ENCODE results near the gene BIRC3. TPM values are rescaled to one million over a fixed set of nuclear protein-coding genes. Genes with fewer than 3 reads are reported as not detected.

Gene BIRC3
- total and polyA plus RNA-seq, 2 donors (not counting 1 experiment from before 2014, with no cell fraction given), result 107 to 428 TPM

DNA sequence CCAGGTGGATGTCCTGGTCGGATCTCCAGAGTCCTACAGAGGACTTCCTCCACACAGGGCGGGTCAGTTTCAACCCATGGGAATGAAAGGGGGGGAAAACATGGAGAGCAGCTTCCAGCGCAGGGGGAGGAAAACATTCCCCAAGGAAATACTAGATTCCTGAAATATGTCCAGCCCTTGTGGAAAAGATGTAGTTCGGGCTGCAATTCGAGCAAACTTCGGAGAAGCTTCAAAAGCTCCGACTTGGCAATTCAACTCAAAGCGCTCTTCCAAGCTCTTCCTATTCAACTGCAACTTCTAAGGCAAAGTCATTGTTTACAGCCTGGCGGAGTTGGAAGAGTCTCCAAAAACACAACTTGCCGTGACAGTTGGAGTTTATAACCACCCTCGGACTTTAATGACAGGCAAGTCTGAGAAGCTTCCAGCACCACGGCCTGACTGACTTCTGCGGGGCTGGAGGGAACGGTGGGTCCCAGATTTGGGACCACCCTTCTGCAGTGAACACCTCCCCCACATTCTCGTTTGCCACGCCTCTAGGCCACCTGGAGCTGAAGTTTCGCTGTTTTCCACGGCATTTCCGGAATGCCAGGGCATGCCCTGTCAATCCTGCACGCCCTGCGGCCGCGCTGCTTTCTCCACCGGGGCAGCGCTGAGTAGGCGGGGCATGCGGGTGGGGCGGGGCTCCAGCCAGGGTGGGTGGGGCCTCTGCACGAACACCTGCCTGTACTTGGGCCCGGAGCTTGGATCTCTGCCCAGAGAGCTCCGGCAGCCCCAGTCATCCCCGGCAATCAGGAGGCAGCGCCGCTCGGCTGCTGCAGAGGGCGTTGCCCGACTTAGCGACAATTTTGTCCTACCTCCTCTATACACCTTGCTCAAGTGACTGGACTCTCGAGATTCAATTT, 49.0 kb upstream of the BIRC3 start:
- ATAC-seq (ENCODE audit: low read depth), result peak; percentile 99
- Histone ChIP-seq H3K9ac (ENCODE audit: low read length) (peak overlapping the region; percentile 63), H3K4me1 (ENCODE audit: control insufficient read depth in 2 of 2, insufficient read depth in 2 of 2, low read length in 2 of 2) (peaks cover 13 to 17% of the 10 kb centered on the region in 2 donors), H3K79me2 (ENCODE audit: control insufficient read depth, insufficient read depth, low read length) (no peaks in the 10 kb centered on the region), H3K4me3 (ENCODE audit: control extremely low read depth in 1 of 5, extremely low read depth in 1 of 5, insufficient read depth in 1 of 5, low read depth in 2 of 5, low read length in 4 of 5) (peak overlapping the region in 4 of 5 experiments; percentile 1 to 62 (median 36)), H3K4me2 (replicated peaks; ENCODE audit: low read depth, low read length, poor library complexity, severe bottlenecking) (peak overlapping the region; percentile 76), H4K20me1 (ENCODE audit: control insufficient read depth, insufficient read depth, low read length, poor library complexity, severe bottlenecking) (no peaks in the 10 kb centered on the region), H3K36me3 (replicated peaks in 1 of 2; ENCODE audit: control extremely low read depth in 1 of 2, control insufficient read depth in 1 of 2, extremely low read depth in 1 of 2, insufficient read depth in 2 of 2, low read length in 1 of 2) (no peaks in the 10 kb centered on the region), H2AFZ (ENCODE audit: insufficient read depth, low read depth, low read length, poor library complexity, severe bottlenecking) (peak overlapping the region; percentile 68), H3K27ac (ENCODE audit: low read length in 2 of 2) (no peak overlapping the region), H3K9me3 (ENCODE audit: control extremely low read depth in 1 of 3, control insufficient read depth in 2 of 3, insufficient read depth in 1 of 3, low read length in 2 of 3) (no peaks in the 10 kb centered on the region), H3K27me3 (replicated peaks in 1 of 4; ENCODE audit: control extremely low read depth in 1 of 4, control insufficient read depth in 3 of 4, insufficient read depth in 4 of 4, low read length in 3 of 4) (peaks cover 0 to 15% (median 10%) of the 10 kb centered on the region in 4 experiments)
- CTCF ChIA-PET, result interaction anchor here (1.1 to 3.9 kb wide), 9 partner anchors 11 to 407 kb away, joined by 3 to 19 read pairs (median 5); no protein-coding TSS in a partner anchor
- Mint-ChIP-seq H3K4me1 (peaks cover 23% of the 10 kb centered on the region), H3K4me3 (peak overlapping the region; percentile 78), H3K27me3 (peaks cover 23% of the 10 kb centered on the region), H3K9me3 (ENCODE audit: insufficient read depth) (no peaks in the 10 kb centered on the region), H3K27ac (peak overlapping the region; percentile 12)
- peak; percentile 85 for DNase-seq
- TF ChIP-seq CTCF (IDR thresholded peaks at IDR 0.05), result peak; percentile 31
- TF ChIP-seq EZH2 (IDR thresholded peaks at IDR 0.05; ENCODE audit: borderline replicate concordance, insufficient read depth, low read depth, low read length, poor library complexity, severe bottlenecking), result no peak
- intact Hi-C loops (cut with micrococcal nuclease), result loop anchor here (1.0 kb wide), 1 partner anchor 49 kb away; the partner anchor contains the start of gene BIRC3
- POLR2A ChIA-PET, result no interaction called here
- WGBS (ENCODE audit: insufficient coverage), result 30% methylated on average over 30 of the region's 39 CpGs

Data from B cell (primary cell).